H1 (cell line): ENCODE data around the gene DET1.

Experiments
- KDM1A ChIP-seq: fragments of 200-600, 300-600 bp; sonication (generic); IDR thresholded peaks from 2 replicates; pipeline ENCODE4 v1.7.1; 2016; ENCODE audit warnings: mild to moderate bottlenecking, low read length, borderline replicate concordance
- KDM5A ChIP-seq: fragments of 200-600 bp; IDR thresholded peaks from 2 replicates; pipeline ENCODE4 v1.7.1; 2012; ENCODE audit warnings: mild to moderate bottlenecking, low read length, inconsistent platforms, mixed read lengths
- MAX ChIP-seq: IDR thresholded peaks from 2 replicates; pipeline ENCODE4 v1.6.1; 2012; ENCODE audit warnings: inconsistent platforms
- POLR2AphosphoS5 ChIP-seq: IDR thresholded peaks from 2 replicates; pipeline ENCODE4 v1.6.1; 2011; ENCODE audit warnings: low read depth, low read length
- ZNF274 ChIP-seq: IDR thresholded peaks from 2 replicates; pipeline ENCODE4 v1.7.0; 2012; ENCODE audit warnings: low read length, borderline replicate concordance; ENCODE audit errors: extremely low read depth
- TF ChIP-seq, protein P1 (sequence below), 3 experiments: IDR thresholded peaks; 1 replicate in 2 of 3; 2 replicates in 1 of 3; pipeline versions ENCODE4 v1.5.1 to v1.6.1; 2011; ENCODE audit warnings: low read length in 3 of 3, mild to moderate bottlenecking in 3 of 3, inconsistent platforms in 2 of 3, low read depth in 1 of 3, moderate library complexity in 1 of 3; ENCODE audit not compliant: insufficient read depth in 1 of 3; ENCODE audit errors: control extremely low read depth in 1 of 3

DNA sequence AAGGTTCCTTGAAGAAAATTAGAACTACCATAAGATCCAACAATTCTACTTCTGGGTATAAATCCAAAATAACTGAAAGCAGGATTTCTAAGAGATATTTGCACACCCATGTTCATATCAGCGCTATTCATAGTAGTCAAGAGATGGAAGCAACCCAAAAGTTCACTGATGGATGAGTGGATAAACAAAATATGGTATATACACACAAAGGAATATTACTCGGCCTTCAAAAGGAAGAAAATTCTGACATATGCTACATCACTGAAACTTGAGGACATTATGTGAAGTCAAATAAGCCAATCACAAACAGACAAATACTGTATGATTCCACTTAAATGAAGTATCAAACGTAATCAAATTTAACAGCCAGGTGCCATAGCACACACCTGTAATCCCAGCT is 13.1 kb downstream of the DET1 start:
- TF ChIP-seq KDM5A (no peak), KDM1A (no peak), MAX (no peak), ZNF274 (no peak), POLR2AphosphoS5 (no peak)
- TF ChIP-seq, protein P1, sequence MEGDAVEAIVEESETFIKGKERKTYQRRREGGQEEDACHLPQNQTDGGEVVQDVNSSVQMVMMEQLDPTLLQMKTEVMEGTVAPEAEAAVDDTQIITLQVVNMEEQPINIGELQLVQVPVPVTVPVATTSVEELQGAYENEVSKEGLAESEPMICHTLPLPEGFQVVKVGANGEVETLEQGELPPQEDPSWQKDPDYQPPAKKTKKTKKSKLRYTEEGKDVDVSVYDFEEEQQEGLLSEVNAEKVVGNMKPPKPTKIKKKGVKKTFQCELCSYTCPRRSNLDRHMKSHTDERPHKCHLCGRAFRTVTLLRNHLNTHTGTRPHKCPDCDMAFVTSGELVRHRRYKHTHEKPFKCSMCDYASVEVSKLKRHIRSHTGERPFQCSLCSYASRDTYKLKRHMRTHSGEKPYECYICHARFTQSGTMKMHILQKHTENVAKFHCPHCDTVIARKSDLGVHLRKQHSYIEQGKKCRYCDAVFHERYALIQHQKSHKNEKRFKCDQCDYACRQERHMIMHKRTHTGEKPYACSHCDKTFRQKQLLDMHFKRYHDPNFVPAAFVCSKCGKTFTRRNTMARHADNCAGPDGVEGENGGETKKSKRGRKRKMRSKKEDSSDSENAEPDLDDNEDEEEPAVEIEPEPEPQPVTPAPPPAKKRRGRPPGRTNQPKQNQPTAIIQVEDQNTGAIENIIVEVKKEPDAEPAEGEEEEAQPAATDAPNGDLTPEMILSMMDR (IDR thresholded peaks at IDR 0.05; ENCODE audit: control extremely low read depth in 1 of 3, insufficient read depth in 1 of 3, low read depth in 1 of 3, low read length in 3 of 3), result no peak
